Stimulated activated CD4-positive, alpha-beta T cell treated with anti-CD3 and anti-CD28 coated beads, Interleukin-1b, Interleukin-23, amount 100 ng/mL, for 48 hours (primary cell): ENCODE data around the gene FHIT.
A peak's percentile ranks its signal among the peaks of the same experiment; 100 is the strongest.

Source experiments
- DNase-seq: peaks from one replicate; pipeline ENCODE4 v3.0.0-alpha.2; 2020

The FHIT gene

DNA sequence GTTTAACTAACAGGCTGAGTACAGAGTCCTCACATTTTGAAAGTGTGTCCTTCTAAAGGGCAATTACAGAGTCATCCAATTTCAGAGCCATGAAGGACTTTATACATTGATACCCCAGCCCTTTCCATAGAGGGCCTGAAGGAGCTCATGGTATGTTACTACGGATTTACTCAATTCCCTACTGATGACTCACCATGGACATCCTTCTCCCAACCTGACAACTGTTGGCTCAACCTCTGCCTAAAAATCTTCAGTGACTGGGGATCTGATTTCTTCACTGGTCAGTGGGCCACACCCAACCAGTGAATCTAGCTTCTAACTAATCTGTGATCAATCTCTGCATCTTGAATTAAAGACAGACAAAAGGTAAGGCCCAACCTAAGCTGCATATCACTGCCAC lies 1238.0 kb downstream of the FHIT start:
- DNase-seq, result no peak

DNA sequence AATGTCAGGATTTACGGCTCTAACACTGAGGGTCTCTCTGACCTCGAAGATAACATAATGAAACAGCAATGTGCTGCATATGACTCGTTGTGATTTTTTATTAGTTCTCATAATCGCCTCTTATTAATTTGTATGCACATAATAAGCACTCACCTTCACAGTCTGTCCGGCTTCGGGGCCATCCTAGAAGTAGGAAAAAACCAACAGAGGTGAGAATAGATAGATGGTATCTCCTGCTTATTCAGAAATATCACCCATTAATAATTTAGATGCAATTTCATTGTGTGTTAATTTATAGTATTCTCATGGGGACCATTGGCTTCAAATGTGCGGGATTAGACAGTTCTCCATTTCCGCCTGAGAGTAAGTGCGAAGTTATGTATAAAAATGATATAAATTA lies 1240.0 kb downstream of the FHIT start:
- DNase-seq, result no peak

DNA sequence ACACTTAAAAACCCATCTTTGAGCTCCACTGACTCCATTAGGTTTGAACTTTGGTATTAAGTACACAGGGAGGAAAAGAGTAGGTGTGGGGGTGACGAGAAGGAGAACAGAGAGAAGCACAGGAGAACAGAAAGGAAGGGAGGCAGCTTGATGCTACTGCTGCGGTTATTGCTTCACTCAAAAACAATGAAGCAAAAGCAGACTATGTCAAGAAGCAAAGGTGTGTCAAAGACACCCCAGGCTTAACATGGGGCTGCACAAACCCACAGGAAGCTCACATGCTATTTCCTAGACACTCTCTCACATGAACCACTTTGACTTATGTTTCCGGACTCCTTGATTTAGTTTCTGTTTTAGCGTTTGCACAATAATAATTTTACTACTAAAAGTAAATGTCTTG lies 1240.5 kb downstream of the FHIT start:
- peak; percentile 70 for DNase-seq

DNA sequence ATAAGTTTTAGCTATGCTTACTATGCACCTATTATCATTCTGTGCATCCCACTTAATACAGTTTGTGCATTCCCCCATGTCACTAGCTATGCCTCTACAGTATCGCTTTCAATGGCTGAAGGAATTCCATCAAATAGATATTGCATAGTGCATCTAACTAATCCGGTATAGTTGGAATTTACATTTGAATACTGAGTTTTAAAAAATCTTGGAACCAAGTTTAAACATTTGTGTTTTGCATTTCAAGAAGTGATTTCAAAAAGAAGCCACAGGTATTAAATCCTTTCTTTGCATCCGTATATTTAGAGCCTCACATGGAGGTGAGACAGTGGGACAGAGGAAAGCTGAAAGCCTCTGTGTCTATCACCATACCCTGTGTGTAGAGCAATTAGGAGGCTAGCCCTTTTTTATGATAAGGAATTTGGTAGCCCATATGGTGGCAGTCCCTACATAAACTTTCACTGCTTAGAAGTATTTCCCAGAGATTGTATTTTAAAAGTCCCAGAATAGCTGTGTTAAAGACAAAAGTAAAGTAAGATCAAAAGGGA lies 1241.2 kb downstream of the FHIT start:
- DNase-seq, result no peak

DNA sequence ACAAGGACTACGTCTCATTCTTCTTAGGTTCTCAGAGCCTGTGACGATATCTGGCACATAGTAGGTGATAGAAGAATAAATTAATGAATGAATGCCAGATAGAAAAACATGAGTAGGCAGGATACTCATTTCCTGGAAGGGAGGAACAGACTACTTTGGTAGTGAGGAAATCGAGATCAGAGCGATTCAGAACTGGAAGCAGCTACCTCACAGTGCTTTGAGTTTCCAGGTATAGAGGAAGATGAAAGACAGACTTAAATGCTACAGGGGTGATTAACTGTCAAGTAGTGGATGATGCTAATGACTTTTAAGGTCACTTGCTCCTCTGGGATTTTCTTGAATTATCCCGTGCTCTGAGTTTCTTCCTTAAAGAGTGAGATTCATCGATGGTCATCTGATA lies 1249.9 kb downstream of the FHIT start:
- DNase-seq, result no peak

DNA sequence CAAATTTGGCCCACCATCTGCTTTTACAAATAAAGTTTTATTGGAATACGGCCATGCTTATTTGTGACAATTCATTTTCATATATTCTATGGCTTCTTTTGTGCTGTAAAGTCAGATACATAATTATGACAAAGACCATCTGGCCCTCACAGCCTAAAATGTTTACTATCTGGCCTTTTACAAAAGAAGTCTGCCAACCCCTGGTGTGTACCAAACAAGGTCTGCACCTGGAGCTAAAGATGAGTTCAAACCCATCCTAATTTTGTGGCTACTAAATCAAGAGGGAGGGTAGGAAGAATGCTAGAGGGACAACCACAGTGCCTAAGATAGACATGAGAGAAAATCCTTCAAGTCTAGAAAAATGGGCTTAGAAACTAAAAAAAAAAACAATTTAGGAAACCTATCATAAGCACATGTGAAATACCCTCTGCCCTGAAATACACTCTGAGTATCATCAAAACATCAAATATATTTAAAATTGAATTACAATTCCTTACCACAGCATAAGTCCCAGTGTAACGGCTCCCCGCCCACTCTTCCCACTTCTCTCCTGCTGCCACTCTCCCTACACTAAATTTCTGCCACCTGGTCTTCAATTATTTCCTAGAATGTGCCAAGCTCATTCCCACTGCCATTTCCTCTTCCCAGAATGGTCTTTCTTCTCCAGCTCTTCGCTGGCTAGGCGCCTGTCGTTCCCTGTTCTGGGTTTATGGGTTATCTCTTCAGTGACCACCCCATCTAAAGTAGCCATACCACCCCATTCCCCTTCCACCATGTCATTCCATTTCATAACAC lies 1250.7 kb downstream of the FHIT start:
- no peak for DNase-seq

DNA sequence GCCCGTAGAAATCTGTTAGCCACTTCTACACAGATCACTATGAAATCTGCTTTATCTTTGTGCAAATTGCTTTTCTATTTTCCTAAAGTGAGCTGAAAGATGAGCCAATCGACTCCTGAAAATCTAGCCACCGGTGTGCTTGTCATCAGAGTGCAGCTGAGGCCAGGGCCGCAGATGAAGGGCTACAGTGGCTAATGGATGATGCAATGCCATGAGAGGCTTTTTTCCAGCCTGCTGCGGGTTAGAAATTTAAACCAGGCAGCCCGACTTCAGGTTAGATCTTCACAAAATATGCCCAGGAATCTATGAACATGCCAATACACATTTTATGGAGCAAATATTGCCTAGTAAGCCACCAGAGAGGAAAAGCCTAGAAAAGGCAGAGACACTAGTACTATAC lies 1253.2 kb downstream of the FHIT start:
- DNase-seq, result no peak

DNA sequence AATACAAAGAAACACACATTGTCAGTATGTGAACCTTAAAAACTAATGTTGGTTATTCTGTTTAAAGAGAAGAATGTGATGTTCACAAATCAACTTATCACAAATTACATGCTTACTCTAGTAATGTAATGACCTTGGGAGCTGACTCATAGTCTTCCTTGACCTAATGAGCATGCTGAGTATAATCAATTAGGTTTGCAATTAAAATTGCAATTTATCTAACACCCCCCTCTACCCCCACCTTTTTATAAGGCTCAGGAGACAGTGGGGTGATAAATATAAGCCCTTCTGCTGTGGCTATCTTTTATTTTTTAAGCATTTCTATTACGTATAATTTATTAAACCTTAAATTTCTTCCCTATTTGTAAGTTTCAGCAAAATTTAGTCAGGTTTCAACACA lies 1253.7 kb downstream of the FHIT start:
- DNase-seq, result no peak

DNA sequence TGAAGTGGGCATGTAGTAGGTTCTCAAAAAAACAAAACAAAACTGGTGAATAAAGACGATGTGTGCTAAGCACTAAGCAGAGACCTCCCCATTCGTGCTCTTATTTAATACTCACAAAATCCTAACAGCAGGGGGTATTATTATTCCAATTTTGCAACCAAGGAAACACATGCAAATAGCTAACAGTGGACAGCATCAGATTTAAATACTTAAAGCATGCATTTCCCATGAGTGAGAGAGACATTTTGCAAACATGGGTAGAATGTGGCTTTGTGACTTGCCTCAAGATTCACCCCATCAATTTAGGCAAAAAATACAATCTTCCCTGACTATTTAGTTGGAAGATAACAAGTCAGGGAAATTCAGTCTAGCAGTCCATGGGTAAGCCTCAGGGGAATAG lies 1255.2 kb downstream of the FHIT start:
- no peak for DNase-seq

DNA sequence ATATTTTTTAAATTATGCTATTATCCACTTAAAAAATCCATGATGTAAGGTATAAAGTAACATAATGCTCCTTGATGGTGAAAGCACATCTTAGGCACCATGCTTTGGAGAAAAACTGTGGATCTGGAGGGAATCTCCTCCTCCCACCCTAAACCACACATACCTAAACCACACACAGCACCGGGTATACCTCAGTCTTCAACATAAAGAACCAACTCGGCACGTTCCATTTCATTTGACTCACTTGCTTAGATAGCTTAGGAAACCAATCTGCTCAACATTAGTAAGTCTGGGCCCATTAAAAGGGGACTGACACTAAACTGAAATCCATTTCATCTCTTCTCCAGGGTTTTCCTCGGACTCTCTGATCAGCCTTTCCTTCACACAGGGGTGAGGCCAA lies 1255.7 kb downstream of the FHIT start:
- DNase-seq, result no peak

DNA sequence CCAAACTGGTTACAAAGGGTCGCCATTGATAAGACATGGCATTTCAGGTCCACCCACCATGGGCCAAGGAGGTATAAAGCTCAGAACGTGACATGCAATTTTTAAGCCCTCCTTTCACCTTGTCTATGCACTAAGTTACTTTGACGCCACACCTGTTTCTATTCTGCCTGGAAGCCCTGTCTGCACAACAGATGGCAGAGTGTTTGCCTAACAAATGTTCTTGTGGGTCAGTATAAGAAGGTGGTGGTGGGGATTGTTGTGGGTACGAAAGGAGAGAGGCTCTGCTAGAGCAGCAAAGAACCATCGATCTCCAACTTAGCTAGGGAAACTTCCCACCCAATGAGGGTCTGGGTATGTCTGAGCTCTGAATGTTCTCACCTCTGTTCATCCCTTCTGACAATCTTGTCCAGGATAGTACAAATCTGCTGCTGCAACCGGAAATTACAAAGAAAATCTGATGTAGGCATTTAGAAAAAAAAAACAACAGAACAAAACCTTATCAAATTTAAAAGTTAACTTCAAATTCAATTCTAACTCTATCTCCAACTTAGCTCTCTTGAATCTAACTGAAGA lies 1256.4 kb downstream of the FHIT start:
- no peak for DNase-seq

DNA sequence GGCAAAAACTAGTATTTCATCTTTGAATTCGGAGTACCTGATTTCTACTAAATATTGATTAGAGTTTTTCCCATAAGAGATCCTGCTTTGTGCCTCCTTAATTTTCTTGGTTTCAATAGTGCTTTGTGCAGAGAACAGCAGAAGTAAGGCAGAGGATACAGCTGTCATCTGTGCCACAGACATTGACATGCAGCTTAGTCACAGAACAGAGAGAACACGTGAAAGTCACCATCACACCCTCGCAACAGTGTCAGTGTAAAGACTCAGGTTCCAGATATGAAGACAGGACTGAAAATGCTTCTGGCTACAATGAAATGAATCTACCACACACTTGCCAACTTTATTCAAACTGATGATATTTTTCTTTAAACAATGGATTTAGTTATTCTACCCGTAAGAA lies 1258.7 kb downstream of the FHIT start:
- DNase-seq, result peak; percentile 57

DNA sequence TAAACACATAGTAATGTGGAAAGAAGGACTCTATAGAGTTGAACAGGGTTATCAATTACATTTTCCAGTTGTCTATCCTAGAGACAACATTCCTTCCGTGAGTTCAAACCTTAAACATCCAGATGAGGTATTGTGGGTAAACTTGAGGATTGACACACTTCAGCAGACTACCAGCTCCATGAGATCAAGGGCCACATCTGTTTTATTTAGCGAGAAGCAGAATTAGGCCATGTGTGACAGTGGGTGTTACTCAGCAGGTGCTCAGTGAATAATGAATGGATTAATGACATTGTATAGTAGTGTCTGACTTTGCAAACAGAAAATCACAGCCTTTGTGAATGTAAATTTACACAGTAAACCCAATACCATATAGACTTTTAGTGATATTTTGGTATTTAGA lies 1260.3 kb downstream of the FHIT start:
- no peak for DNase-seq

DNA sequence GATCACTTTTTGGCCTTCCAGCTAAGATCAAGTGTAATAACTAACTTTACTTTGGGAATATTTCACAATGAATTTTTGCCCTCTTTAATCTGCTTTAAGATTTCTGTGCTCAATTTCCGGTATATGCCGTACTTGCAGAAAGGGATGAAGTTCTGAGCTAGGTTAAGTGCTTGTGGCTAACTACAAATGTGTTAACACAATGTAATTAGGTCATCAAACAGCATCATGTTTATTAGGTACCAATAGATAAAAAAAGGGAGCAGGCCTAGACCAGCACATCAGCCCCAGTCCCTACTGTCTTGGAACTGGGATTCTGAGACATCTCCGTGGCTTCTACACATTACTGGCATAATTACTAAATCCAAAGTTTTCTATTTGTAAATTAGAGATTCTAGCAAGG lies 1268.7 kb downstream of the FHIT start:
- DNase-seq, result no peak

DNA sequence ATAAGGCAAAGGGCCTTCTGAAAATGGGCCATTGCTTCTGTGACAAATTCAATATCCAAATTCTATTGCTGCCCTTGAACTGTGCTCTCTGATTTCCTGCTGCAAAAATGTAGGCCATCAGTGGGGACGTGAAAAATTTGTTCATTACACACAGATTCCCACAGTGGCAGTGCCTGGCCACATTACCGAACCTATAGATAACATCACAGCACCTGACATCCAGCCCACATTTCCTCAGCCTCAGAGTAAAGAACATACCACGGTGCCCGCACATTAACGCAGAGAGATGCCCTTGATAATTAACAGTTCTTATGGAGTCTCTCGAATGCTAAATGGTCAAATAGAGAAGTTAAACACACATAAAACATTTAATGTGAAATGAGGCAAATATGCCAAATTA lies 1269.9 kb downstream of the FHIT start:
- no peak for DNase-seq

DNA sequence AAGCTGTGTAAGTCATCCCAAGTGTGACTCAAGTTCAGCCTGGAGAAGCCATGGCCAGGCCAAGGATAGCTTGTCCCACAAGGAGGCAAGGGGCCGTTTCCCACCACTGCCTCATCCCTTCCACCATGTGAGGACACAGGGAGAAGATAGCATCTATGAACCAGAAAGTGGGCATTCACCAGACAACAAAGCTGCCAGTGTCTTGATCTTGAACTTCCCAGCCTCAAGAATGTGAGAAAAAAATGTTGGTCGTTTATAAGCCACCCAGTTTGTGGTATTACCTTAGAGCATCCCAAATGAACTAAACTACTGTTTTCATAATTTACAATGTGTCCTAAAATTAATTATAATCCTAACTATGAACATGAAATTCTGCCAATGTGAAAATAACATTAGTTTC lies 1270.7 kb downstream of the FHIT start:
- no peak for DNase-seq

DNA sequence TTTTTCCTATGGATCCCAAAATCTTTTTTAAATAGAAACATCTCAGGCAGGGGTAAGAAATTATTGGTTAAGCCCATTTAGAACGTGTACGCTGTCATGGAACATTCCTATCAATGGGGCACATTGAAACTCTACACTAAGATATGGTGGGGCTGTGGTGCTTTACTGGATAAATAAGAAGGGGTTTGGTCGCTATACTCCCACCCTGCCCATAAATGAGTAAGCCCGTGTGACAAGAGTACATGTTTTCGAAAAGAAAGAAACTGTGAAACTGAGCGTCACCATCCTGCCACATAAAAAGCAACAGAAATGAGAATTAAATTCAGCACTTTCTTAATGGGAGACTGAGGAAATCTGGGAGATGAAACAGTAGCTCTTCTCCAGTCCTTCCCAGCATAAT lies 1271.7 kb downstream of the FHIT start:
- DNase-seq, result peak; percentile 41

DNA sequence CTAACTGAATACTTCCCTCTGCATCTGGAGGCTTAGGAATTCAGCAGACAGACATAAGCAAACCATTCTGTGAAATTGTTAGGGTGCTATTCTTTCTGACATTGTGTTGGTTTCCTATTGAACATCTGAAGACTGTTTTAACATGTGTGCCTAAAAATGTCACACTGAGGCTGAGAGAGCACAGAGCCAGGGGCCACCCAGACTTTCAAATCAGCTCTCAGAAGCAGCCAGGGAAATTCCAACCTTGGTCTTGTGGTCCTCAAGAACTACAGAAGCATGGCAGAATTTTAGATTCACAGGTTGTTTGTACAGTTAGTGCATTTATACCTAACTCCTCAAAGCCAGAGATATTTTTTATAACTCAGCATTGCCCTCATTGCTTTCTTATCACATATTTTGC lies 1272.3 kb downstream of the FHIT start:
- peak; percentile 53 for DNase-seq

DNA sequence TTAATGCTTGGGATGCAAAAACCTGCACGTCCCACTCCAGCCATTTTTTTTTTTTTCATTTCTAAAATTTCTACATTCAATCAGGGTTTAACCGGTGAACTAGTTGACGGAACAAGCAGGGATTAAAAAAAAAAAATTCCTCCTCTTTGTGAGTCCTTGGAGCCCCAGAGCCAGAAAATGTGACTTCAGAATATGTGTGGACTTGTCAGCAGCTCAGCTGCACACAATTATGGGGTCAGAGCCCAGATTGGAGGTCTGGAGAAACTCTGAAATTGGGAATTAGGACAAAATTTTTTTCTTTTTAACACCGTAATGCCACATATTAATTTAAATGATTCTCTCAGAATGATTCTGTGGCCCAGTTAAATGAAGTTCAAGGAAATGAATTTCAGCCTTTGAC lies 1280.5 kb downstream of the FHIT start:
- no peak for DNase-seq

DNA sequence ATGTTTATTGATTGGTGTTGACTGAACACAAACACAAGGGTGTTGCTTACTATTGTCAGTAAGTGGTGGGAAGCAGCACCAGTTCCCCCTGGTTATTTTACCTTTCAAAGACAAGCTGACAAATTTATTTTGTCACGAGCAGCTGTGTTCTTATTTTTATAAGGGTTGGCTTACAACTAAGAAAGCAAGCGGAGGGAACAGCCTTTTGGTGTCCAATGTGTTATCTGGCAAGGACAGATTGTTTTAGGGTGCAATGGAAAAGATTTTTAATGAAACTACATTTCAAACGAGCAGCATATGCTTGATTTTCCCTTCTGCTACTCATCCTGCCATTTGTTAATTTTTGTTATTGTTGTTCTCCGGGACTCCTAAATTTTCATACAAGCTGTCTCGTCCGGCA lies 1280.9 kb downstream of the FHIT start:
- DNase-seq, result no peak

DNA sequence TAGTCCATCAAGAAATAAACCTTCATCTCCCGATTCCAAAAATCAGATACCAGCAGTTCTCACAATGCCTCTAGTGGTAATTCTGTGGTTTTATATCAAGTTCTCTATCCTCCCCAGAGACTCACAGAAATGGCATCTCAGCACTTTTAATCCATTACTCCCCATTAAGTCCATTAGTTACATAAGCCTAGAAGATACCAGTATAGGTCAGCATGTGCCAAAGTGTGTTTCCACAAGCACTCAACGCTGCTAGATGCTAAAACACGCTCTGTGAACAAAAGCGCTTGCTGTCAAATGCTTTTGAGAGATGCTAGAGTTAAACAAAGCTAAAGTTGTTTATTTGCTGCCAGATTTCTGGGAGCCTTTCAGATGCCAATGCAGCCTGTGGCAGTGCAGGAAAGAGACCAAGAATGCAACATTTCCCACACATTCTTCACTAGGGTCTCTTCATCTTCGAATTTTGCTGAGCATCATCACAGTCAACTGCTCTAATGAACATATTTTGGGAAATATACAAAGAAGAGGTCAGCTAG lies 1282.7 kb downstream of the FHIT start:
- DNase-seq, result no peak

DNA sequence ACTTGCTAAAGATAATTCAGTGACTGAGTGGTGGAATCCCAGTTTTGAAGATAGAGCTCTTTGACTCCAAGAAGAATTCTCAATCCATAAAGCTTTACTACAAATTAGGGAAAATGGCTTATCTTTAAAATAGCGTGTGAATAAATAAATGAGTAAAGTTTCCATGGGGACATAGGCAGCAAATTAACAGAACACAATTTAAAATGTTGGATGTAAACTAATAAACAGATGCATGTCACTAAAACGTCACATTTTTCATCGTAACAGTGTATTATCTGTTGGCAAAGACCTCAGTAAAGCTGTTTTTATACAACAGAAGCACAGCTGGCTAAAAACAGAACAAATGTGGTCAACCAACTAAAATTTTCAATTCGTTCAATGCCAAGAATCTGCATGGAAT lies 1287.6 kb downstream of the FHIT start:
- DNase-seq, result no peak

DNA sequence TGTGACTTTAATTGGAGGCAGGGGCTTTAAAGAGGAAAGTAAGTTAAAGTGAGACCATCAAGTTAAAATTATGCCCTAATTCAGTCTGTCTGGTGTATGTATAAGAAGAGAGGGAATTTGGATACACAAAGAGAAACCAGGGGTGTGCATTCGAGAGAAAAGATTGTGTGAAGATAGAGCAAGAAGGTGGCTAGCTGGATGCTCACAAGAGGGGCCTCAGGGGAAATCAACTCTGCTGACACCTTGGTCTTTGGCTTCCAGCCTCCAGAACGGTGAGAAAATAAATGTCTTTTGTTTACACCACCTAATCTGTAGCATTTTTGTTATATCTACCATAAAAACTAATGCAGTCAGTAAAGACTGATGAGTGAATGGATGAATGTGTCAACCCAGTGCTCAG lies 1294.1 kb downstream of the FHIT start:
- DNase-seq, result no peak

DNA sequence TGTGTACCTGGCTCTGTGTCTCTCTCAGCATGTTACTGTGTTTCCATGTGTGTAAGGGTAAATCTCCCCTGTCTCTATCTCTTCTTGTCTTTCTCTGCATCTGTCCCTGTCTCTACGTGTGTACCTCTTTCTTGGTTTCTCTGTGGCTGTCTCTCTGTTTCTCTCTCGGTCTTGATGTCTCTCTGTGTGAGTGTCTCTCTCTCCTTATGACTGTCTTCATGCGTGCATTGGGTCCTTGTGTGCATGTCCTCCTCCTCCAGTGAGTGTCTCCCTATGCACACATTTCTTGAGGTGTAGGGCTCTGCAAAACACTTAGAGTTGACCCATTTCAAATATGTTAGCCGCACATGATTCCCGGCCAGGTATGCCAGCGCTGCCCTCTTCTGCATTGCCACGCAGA lies 1298.1 kb downstream of the FHIT start:
- DNase-seq, result no peak

DNA sequence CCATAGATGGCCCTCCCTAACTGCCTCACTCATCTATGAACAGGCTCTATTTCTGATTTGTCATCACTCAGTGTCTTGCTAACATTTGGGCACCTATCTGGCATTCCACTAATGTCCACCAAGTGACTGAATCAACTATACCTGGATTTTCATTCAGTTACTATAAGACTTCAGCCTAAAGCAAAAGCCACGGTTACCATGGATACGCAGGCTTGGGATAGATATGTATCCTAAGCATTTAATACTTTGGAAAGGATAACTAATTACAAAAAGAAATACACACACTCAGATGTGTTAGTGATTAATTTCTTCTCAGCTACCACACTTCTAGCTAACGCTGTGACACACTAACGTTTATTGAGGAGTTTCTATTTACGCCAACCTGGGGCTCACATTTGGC lies 1301.9 kb downstream of the FHIT start:
- DNase-seq, result no peak
